ENCODE data around the gene TMEM178B. TPM values are rescaled to one million over a fixed set of nuclear protein-coding genes. Genes with fewer than 3 reads are reported as not detected.

The TMEM178B gene
- total and polyA plus RNA-seq, 8 donors = 0.42 to 3.0 (median 2.1) TPM

GRCh38 chr7:141232286-141233051 lies 158.6 kb downstream of the TMEM178B start:
- H3K4me3 ChIP-seq = no peak overlapping the region
- no peak overlapping the region for H3K27ac ChIP-seq
- no peaks in the 10 kb centered on the region for H3K4me1 ChIP-seq
- WGBS, 2 donors = 64 to 65% methylated on average over 4 of the region's 4 CpGs
- no peaks in the 10 kb centered on the region for H3K36me3 ChIP-seq
- no peak for DNase-seq
- ATAC-seq = no peak
- no peak for FAIRE-seq
- no peaks in the 10 kb centered on the region for H3K27me3 ChIP-seq
- no peaks in the 10 kb centered on the region for H3K9me3 ChIP-seq
- no peak for TF ChIP-seq CTCF (IDR thresholded peaks at IDR 0.05)
- intact Hi-C loops (cut with DNase I) = no loop called here

- DNase-seq = no peak
- H3K4me1 ChIP-seq = no peaks in the 10 kb centered on the region
- no peak overlapping the region for H3K4me3 ChIP-seq
- no peak overlapping the region for H3K27ac ChIP-seq
- no peaks in the 10 kb centered on the region for H3K27me3 ChIP-seq
- no peaks in the 10 kb centered on the region for H3K36me3 ChIP-seq
- ATAC-seq = no peak
- WGBS, 2 donors = 81 to 83% methylated on average over 8 of the region's 8 CpGs
- FAIRE-seq = no peak
- TF ChIP-seq CTCF (IDR thresholded peaks at IDR 0.05) = no peak
- H3K9me3 ChIP-seq = no peaks in the 10 kb centered on the region
- intact Hi-C loops (cut with DNase I) = no loop called here
Observed at GRCh38 chr7:141234335-141235105, 160.7 kb downstream of the TMEM178B start.

- Histone ChIP-seq H3K4me3 (no peak overlapping the region), H3K9me3 (no peaks in the 10 kb centered on the region), H3K27me3 (no peaks in the 10 kb centered on the region), H3K4me1 (no peaks in the 10 kb centered on the region), H3K36me3 (no peaks in the 10 kb centered on the region), H3K27ac (no peak overlapping the region)
- 57 to 70% methylated on average over 4 of the region's 4 CpGs for WGBS, 2 donors
- no peak for DNase-seq
- no peak for FAIRE-seq
- intact Hi-C loops (cut with DNase I) = no loop called here
- no peak for ATAC-seq
- no peak for TF ChIP-seq CTCF (IDR thresholded peaks at IDR 0.05)
Observed at GRCh38 chr7:141235656-141236055, 161.8 kb downstream of the TMEM178B start.

DNA sequence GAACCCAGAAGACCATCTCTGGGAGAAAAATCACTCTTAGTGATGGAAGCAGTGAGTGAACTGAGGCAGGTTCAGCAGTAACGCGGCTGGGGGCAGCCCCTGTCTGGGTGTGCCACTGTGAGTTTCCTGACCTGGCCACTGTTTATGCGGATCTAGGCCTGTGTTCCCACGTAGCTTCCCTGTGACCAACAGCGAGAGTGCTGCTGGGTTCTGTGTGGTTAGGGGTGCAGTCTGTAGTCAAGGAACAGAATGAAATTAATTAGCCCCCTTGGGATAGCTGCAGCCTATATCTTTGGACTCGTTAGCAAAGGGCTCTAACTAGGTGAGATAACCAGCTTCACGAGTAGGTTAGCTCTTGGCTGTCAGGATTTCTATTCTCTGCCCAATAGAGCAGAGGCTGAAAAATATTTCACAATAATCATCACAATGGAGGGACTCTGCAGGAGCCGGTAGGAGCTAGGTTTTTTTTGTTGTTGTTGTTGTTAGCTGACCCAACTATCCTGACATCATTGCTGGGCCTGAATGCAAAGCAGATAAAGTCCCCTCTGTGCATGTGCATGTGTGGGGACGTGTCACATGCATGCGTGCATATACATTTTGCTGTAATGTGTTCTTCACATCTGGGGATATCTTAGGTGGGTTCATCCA lies 164.9 kb downstream of the TMEM178B start:
- intact Hi-C loops (cut with DNase I) = no loop called here
- no peak for TF ChIP-seq CTCF (IDR thresholded peaks at IDR 0.05)
- ATAC-seq (no peak), FAIRE-seq (no peak), DNase-seq (no peak)
- no peak overlapping the region for H3K27ac ChIP-seq
- no peak overlapping the region for H3K4me3 ChIP-seq
- WGBS, 2 donors = 54 to 57% methylated on average over 10 of the region's 10 CpGs
- H3K9me3 ChIP-seq = no peaks in the 10 kb centered on the region
- H3K4me1 ChIP-seq = no peaks in the 10 kb centered on the region
- no peaks in the 10 kb centered on the region for H3K27me3 ChIP-seq
- no peaks in the 10 kb centered on the region for H3K36me3 ChIP-seq
